ENCODE measurements around the gene TCEAL8.

Gene TCEAL8

GRCh38 chrX:103214870-103215424 lies 40.0 kb downstream of the TCEAL8 start, which contains the start of gene BEX4:
Gene BEX4 (plus strand): TSS chrX:103215108. CDS start chrX:103216154, 1,046 bp downstream.
- peak; percentile 69 to 73 for DNase-seq (ENCODE audit: low read depth in 2 of 2)

GRCh38 chrX:103212749-103213457 lies 42.1 kb downstream of the TCEAL8 start:
- no peak for DNase-seq (ENCODE audit: low read depth in 2 of 2)

GRCh38 chrX:103211012-103211715 lies 43.8 kb downstream of the TCEAL8 start:
- DNase-seq (ENCODE audit: low read depth in 2 of 2) = peak in 1 of 2 donors; percentile 25

- no peak for DNase-seq (ENCODE audit: low read depth in 2 of 2)
Observed at GRCh38 chrX:103210056-103210455, 44.9 kb downstream of the TCEAL8 start.

All from stimulated activated CD4-positive, alpha-beta T cell treated with anti-CD3 and anti-CD28 coated beads, Interleukin-1b, Interleukin-23, amount 100 ng/mL, for 4 hours (primary cell).